K562 (cell line): ENCODE results near the gene FDPS. TPM values are rescaled to one million over a fixed set of nuclear protein-coding genes. Genes with fewer than 3 reads are reported as not detected.

Experiments used
- FOXJ2 ChIP-seq: fragments of 200-800 bp; sonication (Bioruptor generic); IDR thresholded peaks from 2 replicates; pipeline ENCODE4 v1.6.1; 2016; ENCODE audit warnings: missing genetic modification characterization, missing compliant biosample characterization
- GATAD2A ChIP-seq: fragments of 450-650 bp; IDR thresholded peaks from 2 replicates; pipeline ENCODE4 v1.6.1; 2017
- HDAC1 ChIP-seq, 2 experiments: fragments of 450-650 bp; IDR thresholded peaks; 2 replicates each; pipeline ENCODE4 v1.6.1; 2016 to 2017; ENCODE audit warnings: inconsistent platforms in 1 of 2, mild to moderate bottlenecking in 1 of 2, moderate library complexity in 1 of 2
- IFI16 ChIP-seq: fragments of 250-450 bp; sonication (Bioruptor Pico); IDR thresholded peaks from 2 replicates; pipeline ENCODE4 v2.1.2; 2022; ENCODE audit warnings: mild to moderate bottlenecking, inconsistent platforms
- NFE2L1 ChIP-seq: fragments of 450-650 bp; IDR thresholded peaks from 2 replicates; pipeline ENCODE4 v1.6.1; 2016; ENCODE audit warnings: missing genetic modification characterization, low read depth, mild to moderate bottlenecking, missing compliant biosample characterization, moderate library complexity, borderline replicate concordance
- NFIC ChIP-seq: fragments of 450-650 bp; IDR thresholded peaks from 2 replicates; pipeline ENCODE4 v1.6.1; 2017; ENCODE audit warnings: mild to moderate bottlenecking, inconsistent platforms
- NR4A1 ChIP-seq, 2 experiments: fragments of 250-450 bp in 1 of 2; fragments of 450-650 bp in 1 of 2; sonication (Bioruptor Pico) in 1 of 2; IDR thresholded peaks; 2 replicates each; pipeline versions ENCODE4 v1.4.0 to v1.6.1; 2016 to 2020; ENCODE audit warnings: mild to moderate bottlenecking in 2 of 2, missing compliant biosample characterization in 1 of 2, missing genetic modification characterization in 1 of 2, moderate library complexity in 1 of 2
- TAF9B ChIP-seq: fragments of 450-650 bp; IDR thresholded peaks from 2 replicates; pipeline ENCODE4 v1.6.1; 2018; ENCODE audit warnings: mild to moderate bottlenecking; ENCODE audit not compliant: partially characterized antibody
- TBL1XR1 ChIP-seq, 2 experiments: IDR thresholded peaks; 2 replicates each; pipeline ENCODE4 v1.6.1; 2012; ENCODE audit warnings: improper control_type of control experiment in 2 of 2, low read length in 2 of 2, mild to moderate bottlenecking in 1 of 2
- TRIM24 ChIP-seq, 2 experiments: fragments of 450-650 bp; IDR thresholded peaks; 2 replicates each; pipeline ENCODE4 v1.6.1; 2016
- XRCC5 ChIP-seq: fragments of 200-400 bp; formaldehyde crosslinking; IDR thresholded peaks from 2 replicates; pipeline ENCODE4 v1.6.1; 2017; ENCODE audit warnings: low read depth, mild to moderate bottlenecking, low read length
- ZNF134 ChIP-seq: fragments of 250-450 bp; sonication (Bioruptor Pico); conservative IDR thresholded peaks from 2 replicates; pipeline ENCODE4 v1.4.0; 2020
- ZNF232 ChIP-seq: sonication (generic); formaldehyde crosslinking; IDR thresholded peaks from 2 replicates; pipeline ENCODE4 v1.8.0; 2022; ENCODE audit warnings: mild to moderate bottlenecking, missing genetic modification reagents
- polyA plus RNA-seq, 8 experiments: library from polyadenylated mRNA; depleted of rRNA in 4 of 8; stranded (reverse) in 5 of 8; unstranded in 3 of 8; fragments of >200 nt; fragmentation: Nextera tagmentation in 2 of 8; fragmentation: Illumina TruSeq in 1 of 8; extraction: Ambion mirVana in 2 of 8; extraction: Trizol in 1 of 8; gene quantifications; 2 replicates each; pipeline versions ENCODE4 v1.2.1 to v1.2.3, GENCODE V29; 2011 to 2014; ENCODE audit warnings: inconsistent platforms in 1 of 8, missing spikeins in 1 of 8
- total RNA-seq, 7 experiments: library from RNA; depleted of rRNA in 6 of 7; stranded (reverse); fragments of >200 nt in 6 of 7; fragmentation: Illumina TruSeq in 2 of 7; extraction: Trizol in 2 of 7; gene quantifications; 2 replicates each; pipeline versions ENCODE4 v1.2.1 to v1.2.3, GENCODE V29; 2011 to 2021; ENCODE audit warnings: low replicate concordance in 1 of 7
- TF ChIP-seq, protein P1 (sequence below): fragments of 200-800 bp; sonication (Bioruptor generic); IDR thresholded peaks from 2 replicates; pipeline ENCODE4 v1.6.1; 2016; ENCODE audit warnings: missing genetic modification characterization, missing compliant biosample characterization
- TF ChIP-seq, protein P2 (sequence below): fragments of 250-450 bp; sonication (Bioruptor Pico); IDR thresholded peaks from 2 replicates; pipeline ENCODE4 v1.8.0; 2021; ENCODE audit warnings: mild to moderate bottlenecking, moderate library complexity
- TF ChIP-seq, protein P3 (sequence below): sonication (generic); formaldehyde crosslinking; IDR thresholded peaks from 2 replicates; pipeline ENCODE4 v1.8.0; 2022; ENCODE audit warnings: mild to moderate bottlenecking, low read depth, missing genetic modification reagents
- TF ChIP-seq, protein P4 (sequence below): conservative IDR thresholded peaks from 2 replicates; pipeline ENCODE4 v1.6.1; 2011; ENCODE audit warnings: low read depth, mild to moderate bottlenecking, low read length; ENCODE audit not compliant: control insufficient read depth
- TF ChIP-seq, protein P5 (sequence below): sonication (generic); formaldehyde crosslinking; IDR thresholded peaks from 2 replicates; pipeline ENCODE4 v1.8.0; 2022; ENCODE audit warnings: mild to moderate bottlenecking, missing genetic modification reagents

Gene FDPS
- total and polyA plus RNA-seq, 9 of the 15 experiments (the other 6 are each of a cell fraction or from before 2014, with no cell fraction given) = 247 to 884 (median 360) TPM

DNA sequence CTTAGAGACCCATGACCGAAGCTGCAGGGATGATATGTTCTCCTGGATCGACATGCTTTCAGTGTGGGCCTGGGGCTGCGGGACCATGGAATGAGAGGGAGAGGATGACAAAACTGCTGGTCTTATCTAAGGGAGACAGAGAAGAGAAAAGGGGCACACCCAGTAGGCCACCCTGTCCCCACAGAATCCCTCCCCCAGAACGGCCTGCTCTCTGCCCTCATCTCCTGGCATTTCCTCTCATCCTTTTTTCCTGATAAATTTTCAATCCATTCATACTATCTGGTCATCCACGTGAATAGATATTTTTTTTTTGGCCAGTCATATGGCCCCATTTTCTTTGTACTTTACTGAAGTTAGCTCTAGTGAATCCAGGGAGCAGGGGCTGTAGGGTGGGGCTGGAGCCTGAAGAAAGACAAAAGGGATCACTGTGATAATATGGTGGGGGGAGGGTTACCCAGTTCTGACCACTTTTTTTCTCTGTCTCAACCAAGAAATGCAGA lies 7.3 kb upstream of the FDPS start, which contains the start of gene PKLR (continued):
- TF ChIP-seq XRCC5 (no peak), TAF9B (peak; percentile 46), NFE2L1 (tag) (no peak), ZNF232 (CRISPR knock-in tag) (no peak), IFI16 (CRISPR knock-in tag) (no peak), NFIC (peak; percentile 28; the same call in 1 of the 2 replicates), TBL1XR1 (IDR thresholded peaks at IDR 0.05; ENCODE audit: low read length in 2 of 2) (peak in 1 of 2 experiments; percentile 50; a peak in 2 of 4 replicates), GATAD2A (0 out of 2 replicates have a peak, but pooled peaks have one; percentile 21), HDAC1 (IDR thresholded peaks at IDR 0.05) (0 out of 4 replicates have a peak, but pooled peaks of 1 of the 2 experiments have one; percentile 63), NR4A1 (CRISPR knock-in tag; IDR thresholded peaks at IDR 0.05) (no peak), NR4A1 (tag; IDR thresholded peaks at IDR 0.05) (no peak), FOXJ2 (tag) (no peak), ZNF134 (CRISPR knock-in tag) (no peak), TRIM24 (IDR thresholded peaks at IDR 0.05) (peak in 1 of 2 experiments; percentile 10; a peak in 1 of 4 replicates)
- TF ChIP-seq, protein P1, sequence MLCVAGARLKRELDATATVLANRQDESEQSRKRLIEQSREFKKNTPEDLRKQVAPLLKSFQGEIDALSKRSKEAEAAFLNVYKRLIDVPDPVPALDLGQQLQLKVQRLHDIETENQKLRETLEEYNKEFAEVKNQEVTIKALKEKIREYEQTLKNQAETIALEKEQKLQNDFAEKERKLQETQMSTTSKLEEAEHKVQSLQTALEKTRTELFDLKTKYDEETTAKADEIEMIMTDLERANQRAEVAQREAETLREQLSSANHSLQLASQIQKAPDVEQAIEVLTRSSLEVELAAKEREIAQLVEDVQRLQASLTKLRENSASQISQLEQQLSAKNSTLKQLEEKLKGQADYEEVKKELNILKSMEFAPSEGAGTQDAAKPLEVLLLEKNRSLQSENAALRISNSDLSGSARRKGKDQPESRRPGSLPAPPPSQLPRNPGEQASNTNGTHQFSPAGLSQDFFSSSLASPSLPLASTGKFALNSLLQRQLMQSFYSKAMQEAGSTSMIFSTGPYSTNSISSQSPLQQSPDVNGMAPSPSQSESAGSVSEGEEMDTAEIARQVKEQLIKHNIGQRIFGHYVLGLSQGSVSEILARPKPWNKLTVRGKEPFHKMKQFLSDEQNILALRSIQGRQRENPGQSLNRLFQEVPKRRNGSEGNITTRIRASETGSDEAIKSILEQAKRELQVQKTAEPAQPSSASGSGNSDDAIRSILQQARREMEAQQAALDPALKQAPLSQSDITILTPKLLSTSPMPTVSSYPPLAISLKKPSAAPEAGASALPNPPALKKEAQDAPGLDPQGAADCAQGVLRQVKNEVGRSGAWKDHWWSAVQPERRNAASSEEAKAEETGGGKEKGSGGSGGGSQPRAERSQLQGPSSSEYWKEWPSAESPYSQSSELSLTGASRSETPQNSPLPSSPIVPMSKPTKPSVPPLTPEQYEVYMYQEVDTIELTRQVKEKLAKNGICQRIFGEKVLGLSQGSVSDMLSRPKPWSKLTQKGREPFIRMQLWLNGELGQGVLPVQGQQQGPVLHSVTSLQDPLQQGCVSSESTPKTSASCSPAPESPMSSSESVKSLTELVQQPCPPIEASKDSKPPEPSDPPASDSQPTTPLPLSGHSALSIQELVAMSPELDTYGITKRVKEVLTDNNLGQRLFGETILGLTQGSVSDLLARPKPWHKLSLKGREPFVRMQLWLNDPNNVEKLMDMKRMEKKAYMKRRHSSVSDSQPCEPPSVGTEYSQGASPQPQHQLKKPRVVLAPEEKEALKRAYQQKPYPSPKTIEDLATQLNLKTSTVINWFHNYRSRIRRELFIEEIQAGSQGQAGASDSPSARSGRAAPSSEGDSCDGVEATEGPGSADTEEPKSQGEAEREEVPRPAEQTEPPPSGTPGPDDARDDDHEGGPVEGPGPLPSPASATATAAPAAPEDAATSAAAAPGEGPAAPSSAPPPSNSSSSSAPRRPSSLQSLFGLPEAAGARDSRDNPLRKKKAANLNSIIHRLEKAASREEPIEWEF (CRISPR knock-in tag) = no peak
- TF ChIP-seq, protein P2, sequence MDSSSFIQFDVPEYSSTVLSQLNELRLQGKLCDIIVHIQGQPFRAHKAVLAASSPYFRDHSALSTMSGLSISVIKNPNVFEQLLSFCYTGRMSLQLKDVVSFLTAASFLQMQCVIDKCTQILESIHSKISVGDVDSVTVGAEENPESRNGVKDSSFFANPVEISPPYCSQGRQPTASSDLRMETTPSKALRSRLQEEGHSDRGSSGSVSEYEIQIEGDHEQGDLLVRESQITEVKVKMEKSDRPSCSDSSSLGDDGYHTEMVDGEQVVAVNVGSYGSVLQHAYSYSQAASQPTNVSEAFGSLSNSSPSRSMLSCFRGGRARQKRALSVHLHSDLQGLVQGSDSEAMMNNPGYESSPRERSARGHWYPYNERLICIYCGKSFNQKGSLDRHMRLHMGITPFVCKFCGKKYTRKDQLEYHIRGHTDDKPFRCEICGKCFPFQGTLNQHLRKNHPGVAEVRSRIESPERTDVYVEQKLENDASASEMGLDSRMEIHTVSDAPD (CRISPR knock-in tag) = no peak
- TF ChIP-seq, protein P3, sequence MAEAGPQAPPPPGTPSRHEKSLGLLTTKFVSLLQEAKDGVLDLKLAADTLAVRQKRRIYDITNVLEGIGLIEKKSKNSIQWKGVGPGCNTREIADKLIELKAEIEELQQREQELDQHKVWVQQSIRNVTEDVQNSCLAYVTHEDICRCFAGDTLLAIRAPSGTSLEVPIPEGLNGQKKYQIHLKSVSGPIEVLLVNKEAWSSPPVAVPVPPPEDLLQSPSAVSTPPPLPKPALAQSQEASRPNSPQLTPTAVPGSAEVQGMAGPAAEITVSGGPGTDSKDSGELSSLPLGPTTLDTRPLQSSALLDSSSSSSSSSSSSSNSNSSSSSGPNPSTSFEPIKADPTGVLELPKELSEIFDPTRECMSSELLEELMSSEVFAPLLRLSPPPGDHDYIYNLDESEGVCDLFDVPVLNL (CRISPR knock-in tag) = no peak
- TF ChIP-seq, protein P4, sequence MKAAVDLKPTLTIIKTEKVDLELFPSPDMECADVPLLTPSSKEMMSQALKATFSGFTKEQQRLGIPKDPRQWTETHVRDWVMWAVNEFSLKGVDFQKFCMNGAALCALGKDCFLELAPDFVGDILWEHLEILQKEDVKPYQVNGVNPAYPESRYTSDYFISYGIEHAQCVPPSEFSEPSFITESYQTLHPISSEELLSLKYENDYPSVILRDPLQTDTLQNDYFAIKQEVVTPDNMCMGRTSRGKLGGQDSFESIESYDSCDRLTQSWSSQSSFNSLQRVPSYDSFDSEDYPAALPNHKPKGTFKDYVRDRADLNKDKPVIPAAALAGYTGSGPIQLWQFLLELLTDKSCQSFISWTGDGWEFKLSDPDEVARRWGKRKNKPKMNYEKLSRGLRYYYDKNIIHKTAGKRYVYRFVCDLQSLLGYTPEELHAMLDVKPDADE = no peak
- TF ChIP-seq, protein P5, sequence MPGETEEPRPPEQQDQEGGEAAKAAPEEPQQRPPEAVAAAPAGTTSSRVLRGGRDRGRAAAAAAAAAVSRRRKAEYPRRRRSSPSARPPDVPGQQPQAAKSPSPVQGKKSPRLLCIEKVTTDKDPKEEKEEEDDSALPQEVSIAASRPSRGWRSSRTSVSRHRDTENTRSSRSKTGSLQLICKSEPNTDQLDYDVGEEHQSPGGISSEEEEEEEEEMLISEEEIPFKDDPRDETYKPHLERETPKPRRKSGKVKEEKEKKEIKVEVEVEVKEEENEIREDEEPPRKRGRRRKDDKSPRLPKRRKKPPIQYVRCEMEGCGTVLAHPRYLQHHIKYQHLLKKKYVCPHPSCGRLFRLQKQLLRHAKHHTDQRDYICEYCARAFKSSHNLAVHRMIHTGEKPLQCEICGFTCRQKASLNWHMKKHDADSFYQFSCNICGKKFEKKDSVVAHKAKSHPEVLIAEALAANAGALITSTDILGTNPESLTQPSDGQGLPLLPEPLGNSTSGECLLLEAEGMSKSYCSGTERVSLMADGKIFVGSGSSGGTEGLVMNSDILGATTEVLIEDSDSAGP (CRISPR knock-in tag) = no peak
